Measurements from ENCODE around the gene ZBTB11. TPM values are rescaled to one million over a fixed set of nuclear protein-coding genes. Genes with fewer than 3 reads are reported as not detected.

Gene ZBTB11
- total and polyA plus RNA-seq, 9 of the 15 experiments (the other 6 are each of a cell fraction or from before 2014, with no cell fraction given): 6.2 to 31.9 (median 21.4) TPM

DNA sequence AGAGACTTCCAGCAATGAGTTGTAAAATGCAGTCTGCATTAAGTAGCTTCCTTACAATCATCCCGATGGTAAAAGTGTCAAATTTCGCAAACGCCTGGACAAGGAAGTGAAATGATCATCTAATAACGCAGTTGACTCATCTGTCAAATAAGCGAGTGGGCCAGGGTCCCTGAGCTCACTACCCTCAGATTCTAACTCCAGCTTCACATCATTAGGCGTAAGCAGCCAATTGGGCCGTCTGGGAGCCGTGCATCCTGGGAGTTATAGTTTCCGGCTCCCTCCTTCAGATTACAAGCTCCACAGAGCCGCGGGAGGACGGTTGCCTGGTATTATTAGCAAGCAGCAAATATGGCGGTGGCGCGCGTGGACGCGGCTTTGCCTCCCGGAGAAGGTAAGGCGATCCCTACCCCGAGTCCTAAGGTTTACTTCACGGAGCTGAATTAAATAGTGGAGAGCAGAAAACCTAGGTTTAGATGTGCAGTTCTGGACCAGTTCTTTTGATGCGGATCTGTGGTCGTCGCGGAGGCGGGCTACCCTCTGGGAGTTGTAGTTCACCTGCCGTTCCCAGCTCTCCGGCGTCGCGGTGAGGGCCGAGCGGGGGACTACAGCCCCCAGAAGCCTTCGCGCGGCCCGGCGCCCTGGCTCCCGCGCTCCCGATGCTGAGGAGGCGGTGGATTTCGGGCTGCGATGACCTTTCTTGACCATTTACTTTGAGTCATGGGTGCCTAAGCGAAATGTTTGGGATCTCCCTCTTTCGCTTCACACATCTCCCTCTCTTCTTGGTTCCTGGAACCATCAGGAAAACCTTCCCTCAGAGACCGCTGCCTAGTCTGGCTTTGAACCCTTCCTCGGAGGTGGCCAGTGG is 47.6 kb upstream of the ZBTB11 start, which contains the start of gene CEP97 (continued):
- TF ChIP-seq AFF1 (IDR thresholded peaks at IDR 0.05; ENCODE audit: low read depth in 1 of 2, partially characterized antibody in 2 of 2): peak in 1 of 2 experiments; percentile 98
- no peak for TF ChIP-seq SMC3 (conservative IDR thresholded peaks at IDR 0.05; ENCODE audit: insufficient read depth, low read depth, low read length)
- no peak for TF ChIP-seq ZKSCAN1 (IDR thresholded peaks at IDR 0.05; ENCODE audit: low read depth, low read length)
- no peak for TF ChIP-seq POLR2AphosphoS2 (IDR thresholded peaks at IDR 0.05; ENCODE audit: low read length)
- TF ChIP-seq ESRRA (IDR thresholded peaks at IDR 0.05; ENCODE audit: borderline replicate concordance, low read depth): 0 out of 2 replicates have a peak, but pooled peaks have one; percentile 14
- TF ChIP-seq NR2F6 (CRISPR knock-in tag; IDR thresholded peaks at IDR 0.05): no peak
- no peak for TF ChIP-seq ZNF778 (CRISPR knock-in tag; IDR thresholded peaks at IDR 0.05)
- no peak for TF ChIP-seq DACH1 (IDR thresholded peaks at IDR 0.05; ENCODE audit: partially characterized antibody)
- no peak for TF ChIP-seq CSDE1 (IDR thresholded peaks at IDR 0.05)
- TF ChIP-seq COPS2 (conservative IDR thresholded peaks at IDR 0.05): no peak
- TF ChIP-seq, protein P1, sequence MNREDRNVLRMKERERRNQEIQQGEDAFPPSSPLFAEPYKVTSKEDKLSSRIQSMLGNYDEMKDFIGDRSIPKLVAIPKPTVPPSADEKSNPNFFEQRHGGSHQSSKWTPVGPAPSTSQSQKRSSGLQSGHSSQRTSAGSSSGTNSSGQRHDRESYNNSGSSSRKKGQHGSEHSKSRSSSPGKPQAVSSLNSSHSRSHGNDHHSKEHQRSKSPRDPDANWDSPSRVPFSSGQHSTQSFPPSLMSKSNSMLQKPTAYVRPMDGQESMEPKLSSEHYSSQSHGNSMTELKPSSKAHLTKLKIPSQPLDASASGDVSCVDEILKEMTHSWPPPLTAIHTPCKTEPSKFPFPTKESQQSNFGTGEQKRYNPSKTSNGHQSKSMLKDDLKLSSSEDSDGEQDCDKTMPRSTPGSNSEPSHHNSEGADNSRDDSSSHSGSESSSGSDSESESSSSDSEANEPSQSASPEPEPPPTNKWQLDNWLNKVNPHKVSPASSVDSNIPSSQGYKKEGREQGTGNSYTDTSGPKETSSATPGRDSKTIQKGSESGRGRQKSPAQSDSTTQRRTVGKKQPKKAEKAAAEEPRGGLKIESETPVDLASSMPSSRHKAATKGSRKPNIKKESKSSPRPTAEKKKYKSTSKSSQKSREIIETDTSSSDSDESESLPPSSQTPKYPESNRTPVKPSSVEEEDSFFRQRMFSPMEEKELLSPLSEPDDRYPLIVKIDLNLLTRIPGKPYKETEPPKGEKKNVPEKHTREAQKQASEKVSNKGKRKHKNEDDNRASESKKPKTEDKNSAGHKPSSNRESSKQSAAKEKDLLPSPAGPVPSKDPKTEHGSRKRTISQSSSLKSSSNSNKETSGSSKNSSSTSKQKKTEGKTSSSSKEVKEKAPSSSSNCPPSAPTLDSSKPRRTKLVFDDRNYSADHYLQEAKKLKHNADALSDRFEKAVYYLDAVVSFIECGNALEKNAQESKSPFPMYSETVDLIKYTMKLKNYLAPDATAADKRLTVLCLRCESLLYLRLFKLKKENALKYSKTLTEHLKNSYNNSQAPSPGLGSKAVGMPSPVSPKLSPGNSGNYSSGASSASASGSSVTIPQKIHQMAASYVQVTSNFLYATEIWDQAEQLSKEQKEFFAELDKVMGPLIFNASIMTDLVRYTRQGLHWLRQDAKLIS (CRISPR knock-in tag; IDR thresholded peaks at IDR 0.05): no peak
- TF ChIP-seq KLF6 (CRISPR knock-in tag; IDR thresholded peaks at IDR 0.05; ENCODE audit: borderline replicate concordance): no peak
- peak; percentile 67; the same call in 1 of the 2 replicates for TF ChIP-seq ZNF766 (CRISPR knock-in tag; conservative IDR thresholded peaks at IDR 0.05)
- TF ChIP-seq MYBL2 (IDR thresholded peaks at IDR 0.05; ENCODE audit: low read depth): no peak
- TF ChIP-seq MYBL2 (CRISPR knock-in tag; IDR thresholded peaks at IDR 0.05; ENCODE audit: borderline replicate concordance): no peak
- no peak for TF ChIP-seq MCM7 (IDR thresholded peaks at IDR 0.05)
- TF ChIP-seq PURB (CRISPR knock-in tag; IDR thresholded peaks at IDR 0.05; ENCODE audit: low read depth): no peak
- TF ChIP-seq, protein P2, sequence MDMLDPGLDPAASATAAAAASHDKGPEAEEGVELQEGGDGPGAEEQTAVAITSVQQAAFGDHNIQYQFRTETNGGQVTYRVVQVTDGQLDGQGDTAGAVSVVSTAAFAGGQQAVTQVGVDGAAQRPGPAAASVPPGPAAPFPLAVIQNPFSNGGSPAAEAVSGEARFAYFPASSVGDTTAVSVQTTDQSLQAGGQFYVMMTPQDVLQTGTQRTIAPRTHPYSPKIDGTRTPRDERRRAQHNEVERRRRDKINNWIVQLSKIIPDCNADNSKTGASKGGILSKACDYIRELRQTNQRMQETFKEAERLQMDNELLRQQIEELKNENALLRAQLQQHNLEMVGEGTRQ (CRISPR knock-in tag; IDR thresholded peaks at IDR 0.05): no peak
- no peak for TF ChIP-seq CAMTA2 (CRISPR knock-in tag; conservative IDR thresholded peaks at IDR 0.05)
- no peak for TF ChIP-seq ZNF184 (CRISPR knock-in tag; IDR thresholded peaks at IDR 0.05)
- no peak for TF ChIP-seq ZNF699 (CRISPR knock-in tag; IDR thresholded peaks at IDR 0.05; ENCODE audit: insufficient replicate concordance)

Data from K562 (cell line).